Heart right ventricle (tissue), 16 donors: Measurements from ENCODE around the gene PTPRG. TPM values are rescaled to one million over a fixed set of nuclear protein-coding genes. Genes with fewer than 3 reads are reported as not detected.

Source experiments
- ATAC-seq, 8 donors: fragments of 200-7000 bp; cut with Tn5 transposase; one replicate each; pipeline ENCODE4 v1.9.1; 2020; ENCODE audit warnings: mild to moderate bottlenecking in 8 of 8, moderate library complexity in 8 of 8, moderate number of reproducible peaks in 1 of 8
- DNase-seq, 2 donors: peaks; one replicate each; pipeline ENCODE4 v3.0.0-alpha.2; 2020
- H3K27ac ChIP-seq, 10 donors: fragments of 200-600 bp; sonication (generic) in 2 of 10; one replicate each; pipeline versions ENCODE4 v1.5.0 to v1.8.0; 2020 to 2022; ENCODE audit warnings: mild to moderate bottlenecking in 3 of 10
- H3K27me3 ChIP-seq, 7 donors: fragments of 200-600 bp; one replicate each; pipeline ENCODE4 v1.8.0; 2021 to 2022; ENCODE audit warnings: mild to moderate bottlenecking in 2 of 7
- H3K36me3 ChIP-seq, 9 donors: fragments of 200-600 bp; sonication (generic) in 1 of 9; one replicate each; pipeline versions ENCODE4 v1.5.0 to v1.8.0; 2020 to 2022; ENCODE audit warnings: mild to moderate bottlenecking in 2 of 9
- H3K4me1 ChIP-seq, 9 donors: fragments of 200-600 bp; sonication (generic) in 1 of 9; one replicate each; pipeline versions ENCODE4 v1.5.0 to v1.8.0; 2020 to 2022; ENCODE audit warnings: mild to moderate bottlenecking in 4 of 9
- H3K4me3 ChIP-seq, 10 donors: fragments of 200-600 bp; sonication (generic) in 2 of 10; one replicate each; pipeline versions ENCODE4 v1.5.0 to v1.8.0; 2020 to 2022; ENCODE audit warnings: mild to moderate bottlenecking in 7 of 10, moderate library complexity in 2 of 10
- H3K9me3 ChIP-seq, 11 donors: fragments of 200-600 bp in 10 of 11; sonication (generic) in 2 of 11; one replicate each; pipeline versions ENCODE4 v1.5.0 to v1.8.0; 2013 to 2022; ENCODE audit warnings: mild to moderate bottlenecking in 2 of 11, control low read depth in 1 of 11, moderate library complexity in 1 of 11
- CTCF ChIP-seq, 9 donors: fragments of 200-600 bp; sonication (generic) in 2 of 9; IDR thresholded peaks; one replicate each; pipeline versions ENCODE4 v1.5.0 to v1.8.0; 2021 to 2022; ENCODE audit warnings: antibody characterized with exemption in 9 of 9, mild to moderate bottlenecking in 5 of 9, moderate library complexity in 1 of 9
- WGBS, 2 donors: extraction: QIAGEN DNeasy Blood & Tissue Kit; methylation state at CpG; one replicate each; pipeline ENCODE4 v1.1.7; 2013; ENCODE audit warnings: inconsistent platforms in 1 of 2; 5-methylcytosine and 5-hydroxymethylcytosine counted together
- intact Hi-C, 10 donors: fragments of 100-400 bp; cut with DNase I; formaldehyde crosslinking; loops; one replicate each; pipeline versions ENCODE4 v1.11.1 to v1.14.2; 2022
- long read RNA-seq, 3 donors: library from polyadenylated mRNA; unstranded; transcript quantifications; one replicate each; pipeline ENCODE4 v2.0.0, GENCODE V29; 2020 to 2021
- polyA plus RNA-seq, 2 donors: library from polyadenylated mRNA; stranded (reverse); fragments of 200-250 nt; gene quantifications; one replicate each; pipeline ENCODE4 v1.2.3, GENCODE V29; 2013
- total RNA-seq, 10 donors: library from RNA; stranded (reverse); fragmentation: NEBNext Ultra II Directional in 3 of 10; extraction: Animal tissue kit (Norgen Biotek cat#: 25700) in 3 of 10; gene quantifications; one replicate each; pipeline versions ENCODE4 v1.2.1 to v1.2.4, GENCODE V29; 2021 to 2023
- donor health status: Arrhythmogenic right ventricular cardiomyopathy.
- donor health status: ischemic (EF 13 %, LVEDD 7.1; RV severe dilation, severe dysfunction).
- donor health status: healthy with polysubstance abuse.
- donor health status: DM: no; HTN: yes; CAD: no.
- donor health status: DM: no; HTN: no; CAD: no.
- donor health status: ischemic (EF 25% LVEDD 6.9; RV normal size, moderate dysfunction).
- donor health status: ischemic (EF 25% LVEDD 5.7; RV mildly dilated, moderate dysfunction).
- donor health status: healthy.
- donor health status: DM: yes; HTN: yes; CAD: no.
- donor health status: Ischemic cardiomyopathy.
- donor health status: ischemic (EF 35%, LVEDD 5.7; RV mildly dilated, moderate dysfunction).
- donor health status: nonischemic (EF 11% LVEDD 7.7; RV severe dilation, severe dysfunction).
- donor health status: DM: yes; HTN: yes; CAD: no.
- donor health status: PGD.
- donor health status: ischemic (EF 29% LVEDD 5.4; RV normal size, mild dysfunction).
- donor health status: nonischemic (EF 23%, LVEDD 6.1; RV moderate dilation, normal function).

PTPRG gene
- total RNA-seq: 10 to 100 TPM; 25.8 to 38.3 (median 33.1) TPM
- 10 to 100 TPM; 10.1 to 10.5 TPM for polyA plus RNA-seq
- long read RNA-seq, donor 1, partial matches to known transcripts: 5 of 14 reads
- long read RNA-seq, donor 1, other reads (novel, unspliced or antisense): 8 of 14 reads
- long read RNA-seq, donor 2, partial matches to known transcripts: 13 of 27 reads
- long read RNA-seq, donor 2, other reads (novel, unspliced or antisense): 14 of 27 reads
- long read RNA-seq, donor 3, partial matches to known transcripts: 23 of 40 reads
- long read RNA-seq, donor 3, other reads (novel, unspliced or antisense): 16 of 40 reads

GRCh38 chr3:61561374-61562041, at the start of gene PTPRG:
TSS of gene PTPRG (plus strand) at chr3:61561571. CDS start at chr3:61562288, 717 bp downstream.
- no peaks in the 10 kb centered on the region for H3K36me3 ChIP-seq
- peak within 1 kb of the TSS; percentile 73 to 96 (median 90) for H3K4me3 ChIP-seq
- H3K4me1 ChIP-seq: peaks cover 5 to 40% (median 29%) of the 10 kb centered on the region in 9 donors
- ATAC-seq: peak; percentile 76 to 89 (median 80)
- peak; percentile 87 to 92 for DNase-seq
- peaks cover 0 to 21% (median 11%) of the 10 kb centered on the region in 11 donors for H3K9me3 ChIP-seq
- peak within 1 kb of the TSS; percentile 89 to 99 (median 97) for H3K27ac ChIP-seq
- WGBS, 2 donors: 0 to 1% methylated on average over 74 of the region's 74 CpGs
- intact Hi-C loops: loop anchor here (2.0 to 10.0 kb wide), 18 partner anchors 103 to 627 kb away; no protein-coding TSS in a partner anchor
- no peak for TF ChIP-seq CTCF (IDR thresholded peaks at IDR 0.05)
- peaks cover 0 to 72% (median 0%) of the 10 kb centered on the region in 7 donors for H3K27me3 ChIP-seq

- Histone ChIP-seq H3K27me3 (no peaks in the 10 kb centered on the region), H3K4me1 (peaks cover 0 to 8% (median 0%) of the 10 kb centered on the region in 9 donors), H3K36me3 (no peaks in the 10 kb centered on the region), H3K27ac (no peak overlapping the region), H3K9me3 (peaks cover 0 to 5% (median 0%) of the 10 kb centered on the region in 11 donors), H3K4me3 (no peak overlapping the region)
- DNase-seq (no peak), ATAC-seq (no peak)
- WGBS, 2 donors: 96 to 100% methylated on average over 1 of the region's 1 CpG
- intact Hi-C loops: no loop called here
- TF ChIP-seq CTCF (IDR thresholded peaks at IDR 0.05): no peak
Observed at GRCh38 chr3:61518590-61518989, 42.8 kb upstream of the PTPRG start.

- intact Hi-C loops: loop anchor here in 1 of 10 donors (10.0 kb wide), 1 partner anchor 976 kb away; no protein-coding TSS in a partner anchor
- H3K27me3 ChIP-seq: no peaks in the 10 kb centered on the region
- no peak overlapping the region for H3K4me3 ChIP-seq
- no peak for DNase-seq
- peaks cover 0 to 5% (median 0%) of the 10 kb centered on the region in 11 donors for H3K9me3 ChIP-seq
- no peak for TF ChIP-seq CTCF (IDR thresholded peaks at IDR 0.05)
- peaks cover 0 to 23% (median 4%) of the 10 kb centered on the region in 9 donors for H3K4me1 ChIP-seq
- WGBS, 2 donors: 89 to 94% methylated on average over 2 of the region's 2 CpGs
- H3K36me3 ChIP-seq: no peaks in the 10 kb centered on the region
- no peak overlapping the region for H3K27ac ChIP-seq
- ATAC-seq: no peak
Observed at GRCh38 chr3:61520966-61521628, 40.3 kb upstream of the PTPRG start.

- intact Hi-C loops: loop anchor here in 1 of 10 donors (10.0 kb wide), 1 partner anchor 977 kb away; no protein-coding TSS in a partner anchor
- ATAC-seq (peak in 1 of 8 donors; percentile 24), DNase-seq (no peak)
- Histone ChIP-seq H3K4me3 (no peak overlapping the region), H3K9me3 (peaks cover 0 to 4% (median 0%) of the 10 kb centered on the region in 11 donors), H3K36me3 (no peaks in the 10 kb centered on the region), H3K27me3 (no peaks in the 10 kb centered on the region), H3K27ac (no peak overlapping the region), H3K4me1 (peaks cover 0 to 23% (median 4%) of the 10 kb centered on the region in 9 donors)
- 86 to 89% methylated on average over 4 of the region's 4 CpGs for WGBS, 2 donors
- TF ChIP-seq CTCF (IDR thresholded peaks at IDR 0.05): no peak
Observed at GRCh38 chr3:61522060-61522459, 39.3 kb upstream of the PTPRG start.
